GM19240 (cell line): ENCODE results near the gene PYROXD2.

ENCODE experiments used
- DNase-seq: peaks from one replicate; pipeline ENCODE4 v3.0.0; 2011; ENCODE audit warnings: low spot score; ENCODE audit not compliant: insufficient read length

PYROXD2 gene

DNA sequence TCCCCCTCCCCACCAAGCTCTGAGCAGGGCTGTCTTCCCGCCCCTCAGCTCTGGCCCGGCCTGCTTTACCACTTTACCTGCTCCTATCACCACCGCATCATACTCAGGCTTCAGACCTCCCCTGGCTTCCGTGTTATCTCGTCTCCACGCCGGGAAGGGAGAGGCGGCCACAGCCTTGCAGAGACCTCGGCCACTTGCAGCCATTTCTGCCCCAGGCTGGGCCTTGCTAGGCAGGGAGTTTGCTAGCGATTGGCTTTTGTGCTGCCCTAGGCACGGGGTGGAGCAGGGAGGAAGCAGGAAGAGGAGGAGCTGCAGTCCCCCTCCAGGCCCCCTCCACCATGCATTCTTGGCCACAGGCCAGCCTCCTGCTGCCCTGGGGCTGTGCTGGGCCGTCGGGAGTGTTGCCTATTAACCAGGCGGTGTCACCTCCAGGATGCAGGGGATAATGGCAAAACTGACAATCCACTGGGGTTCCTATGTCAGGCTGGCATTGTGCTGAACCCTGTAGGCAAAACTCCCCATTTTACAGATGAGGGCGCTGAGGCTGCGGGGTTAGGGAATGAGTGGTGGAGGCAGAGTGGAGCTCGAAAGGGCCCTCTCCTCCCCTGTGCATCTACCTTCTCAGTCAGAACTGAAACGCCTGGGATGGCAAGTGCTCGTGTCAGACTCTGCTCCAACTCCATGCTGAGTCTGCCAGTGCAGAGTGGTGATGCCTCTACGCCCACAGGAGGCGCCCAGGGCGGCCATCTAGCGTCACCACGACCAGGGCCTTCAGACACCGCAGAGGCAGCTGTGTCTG is at the start of gene PYROXD2:
Gene PYROXD2 (minus strand): TSS at position 251 of the 799 bp plus-strand sequence. CDS start 47 bp downstream, at position 204.
- no peak for DNase-seq

DNA sequence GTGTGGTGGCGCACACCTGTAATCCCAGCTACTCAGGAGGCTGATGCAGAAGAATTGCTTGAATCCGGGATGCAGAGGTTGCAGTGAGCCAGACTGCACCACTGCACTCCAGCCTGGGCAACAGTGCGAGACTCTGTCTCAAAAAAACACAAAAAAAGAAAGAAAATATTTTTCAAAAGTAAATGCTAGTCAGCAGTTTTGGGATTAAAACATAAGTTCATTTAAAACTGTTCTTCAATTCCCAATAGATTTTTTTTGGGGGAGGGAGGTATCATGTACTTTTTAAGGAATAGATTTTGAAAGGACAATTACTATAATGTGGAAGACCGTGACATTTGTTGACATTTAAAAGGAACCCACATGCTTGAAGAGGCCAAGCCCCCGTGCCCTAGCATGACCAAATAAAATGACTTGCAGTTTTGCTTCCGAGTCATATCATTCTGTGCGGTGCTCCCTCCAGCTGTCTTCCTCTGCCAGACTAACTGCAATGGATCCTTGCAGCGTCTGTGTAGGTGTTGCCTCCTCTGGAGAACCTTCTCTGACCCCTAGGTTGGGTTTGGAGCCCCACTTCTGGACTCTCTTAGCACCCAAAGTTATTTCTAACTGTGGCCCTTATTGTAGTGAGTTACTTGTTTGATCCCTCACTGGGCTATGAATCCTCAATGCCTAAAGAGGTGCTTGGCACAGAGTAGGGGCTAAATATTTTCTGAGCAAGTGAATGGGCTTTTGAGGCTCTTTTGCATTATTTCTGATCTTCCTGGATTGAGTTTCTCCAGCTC is 49.2 kb upstream of the PYROXD2 start:
- no peak for DNase-seq

DNA sequence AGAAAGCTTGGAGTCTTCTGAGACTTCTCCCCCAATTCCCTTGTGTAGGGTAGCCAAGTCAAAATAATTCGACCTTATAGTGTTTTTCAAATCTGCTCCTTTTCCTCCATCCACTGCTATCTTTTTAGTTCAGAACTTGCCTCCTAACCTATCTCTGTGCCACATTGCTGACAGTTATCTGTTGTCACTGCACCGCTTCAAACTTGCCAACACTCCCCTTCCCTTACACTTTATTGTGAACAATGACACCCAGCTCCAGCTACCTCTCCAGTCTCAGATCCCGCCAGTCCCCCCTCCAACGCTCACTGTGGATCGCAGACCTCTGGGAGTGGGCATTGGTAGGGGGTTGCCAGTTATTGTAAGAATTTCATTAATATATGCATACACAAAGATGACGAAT is 48.0 kb upstream of the PYROXD2 start:
- DNase-seq: no peak

DNA sequence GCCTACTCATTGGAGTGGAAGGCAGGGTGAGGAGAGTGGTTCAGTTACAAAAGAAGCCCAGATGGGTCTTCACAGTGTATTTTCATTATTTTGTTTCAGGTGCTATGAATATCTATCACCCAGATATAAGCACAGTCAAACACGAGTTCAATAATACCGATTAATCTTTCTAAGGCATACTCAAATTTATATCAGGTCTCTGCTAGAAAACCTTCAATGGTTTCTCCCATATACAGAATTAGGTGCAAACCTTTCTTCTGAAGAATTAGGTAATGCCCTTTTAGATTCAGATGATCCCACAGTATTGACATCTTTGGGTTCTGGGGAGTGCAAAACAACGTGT is 46.5 kb upstream of the PYROXD2 start:
- no peak for DNase-seq

DNA sequence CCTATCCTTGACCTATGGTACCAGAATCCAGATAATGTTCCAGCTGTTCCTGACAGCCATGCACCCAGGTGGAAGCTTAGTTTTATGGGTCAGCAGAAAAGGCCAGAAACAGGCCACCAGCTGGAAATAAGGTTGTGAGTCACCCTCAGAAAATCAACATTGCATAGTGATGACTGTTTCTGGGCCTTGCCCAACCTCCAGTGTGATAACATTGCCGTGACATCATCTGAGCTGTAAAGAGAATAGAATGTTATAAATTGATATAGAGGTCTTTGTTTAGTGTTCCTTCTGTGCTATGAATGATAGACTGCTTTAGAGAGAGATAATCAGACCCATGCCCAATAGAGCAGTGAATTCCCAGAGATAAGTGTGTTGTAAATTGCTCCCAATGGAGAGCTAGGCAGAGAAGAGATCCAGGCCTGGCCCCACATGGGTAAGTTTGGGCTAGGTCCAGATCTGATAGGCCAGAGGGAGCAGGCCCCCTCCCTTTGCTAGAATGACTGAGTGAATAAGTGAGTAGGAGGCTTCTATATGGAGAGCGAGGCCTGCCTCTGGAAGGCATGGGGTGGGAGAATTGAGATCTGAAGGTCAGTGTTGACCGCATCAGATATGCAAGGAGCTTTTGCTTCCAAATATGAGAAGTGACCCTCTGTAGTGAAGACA is 46.0 kb upstream of the PYROXD2 start:
- no peak for DNase-seq

DNA sequence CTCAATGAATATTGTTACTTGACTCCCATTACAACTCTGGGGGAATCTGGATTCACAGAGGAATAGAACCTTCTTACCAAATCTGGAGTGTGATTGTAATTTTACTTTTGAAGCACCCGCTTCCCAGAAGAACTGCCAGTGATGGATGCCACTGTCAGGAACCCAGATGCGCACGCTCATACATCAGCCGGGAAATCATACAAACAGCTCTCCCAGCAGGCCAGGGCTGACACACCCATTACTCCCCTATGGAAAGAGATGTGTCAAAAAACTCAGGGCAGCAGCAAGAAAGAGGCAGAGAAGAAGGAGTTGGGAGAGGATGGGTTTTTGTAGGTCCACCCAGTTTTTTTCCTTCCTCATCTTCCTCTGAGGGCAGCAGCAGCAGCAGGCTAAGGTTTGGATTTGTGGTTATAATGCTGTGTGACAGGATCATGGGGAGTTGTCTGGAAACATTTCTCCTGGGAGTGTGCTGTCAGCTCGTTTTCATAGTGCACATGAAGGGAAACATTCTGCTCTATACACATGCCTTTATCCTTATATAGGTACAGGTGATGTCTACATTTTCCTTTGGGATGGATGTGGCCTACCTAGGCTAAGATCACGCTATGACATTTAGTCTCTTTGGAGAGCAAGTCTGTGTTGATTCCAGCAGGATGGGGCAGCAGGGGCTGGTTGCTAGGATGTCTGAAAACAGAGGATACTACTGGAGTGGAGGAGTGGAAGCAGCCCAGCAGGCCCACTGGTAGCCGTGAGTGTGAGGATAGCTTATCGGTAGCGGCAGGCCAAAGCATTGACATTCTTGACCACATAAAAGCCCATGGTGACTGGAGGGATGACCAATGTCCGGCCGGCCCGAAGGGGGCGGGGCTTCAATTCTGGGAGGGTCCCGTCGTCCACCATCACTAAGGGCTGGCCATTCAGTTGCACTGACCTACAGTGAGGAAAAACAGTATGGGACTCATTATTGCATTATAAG is 44.1 kb upstream of the PYROXD2 start:
- DNase-seq: no peak

DNA sequence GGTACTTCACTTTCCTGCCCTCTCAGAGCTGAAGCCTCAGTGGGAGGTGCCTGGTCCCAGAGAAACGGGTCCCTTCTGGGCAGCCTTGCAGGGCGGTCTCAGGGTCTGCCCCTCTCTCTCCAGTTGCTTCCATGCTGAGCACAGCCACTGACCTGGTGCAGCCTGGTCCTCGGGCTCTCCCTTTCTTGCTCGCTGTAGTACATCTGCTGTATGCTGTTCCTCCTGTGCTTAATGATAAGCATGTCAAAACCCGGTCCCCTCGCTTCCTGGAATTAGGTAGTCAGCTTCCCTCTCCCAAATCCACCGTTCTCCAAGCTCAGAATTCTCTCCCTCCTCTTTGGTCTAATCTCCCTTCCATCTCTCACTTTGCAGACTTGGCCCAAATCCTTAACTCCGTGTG is 42.7 kb upstream of the PYROXD2 start:
- no peak for DNase-seq

DNA sequence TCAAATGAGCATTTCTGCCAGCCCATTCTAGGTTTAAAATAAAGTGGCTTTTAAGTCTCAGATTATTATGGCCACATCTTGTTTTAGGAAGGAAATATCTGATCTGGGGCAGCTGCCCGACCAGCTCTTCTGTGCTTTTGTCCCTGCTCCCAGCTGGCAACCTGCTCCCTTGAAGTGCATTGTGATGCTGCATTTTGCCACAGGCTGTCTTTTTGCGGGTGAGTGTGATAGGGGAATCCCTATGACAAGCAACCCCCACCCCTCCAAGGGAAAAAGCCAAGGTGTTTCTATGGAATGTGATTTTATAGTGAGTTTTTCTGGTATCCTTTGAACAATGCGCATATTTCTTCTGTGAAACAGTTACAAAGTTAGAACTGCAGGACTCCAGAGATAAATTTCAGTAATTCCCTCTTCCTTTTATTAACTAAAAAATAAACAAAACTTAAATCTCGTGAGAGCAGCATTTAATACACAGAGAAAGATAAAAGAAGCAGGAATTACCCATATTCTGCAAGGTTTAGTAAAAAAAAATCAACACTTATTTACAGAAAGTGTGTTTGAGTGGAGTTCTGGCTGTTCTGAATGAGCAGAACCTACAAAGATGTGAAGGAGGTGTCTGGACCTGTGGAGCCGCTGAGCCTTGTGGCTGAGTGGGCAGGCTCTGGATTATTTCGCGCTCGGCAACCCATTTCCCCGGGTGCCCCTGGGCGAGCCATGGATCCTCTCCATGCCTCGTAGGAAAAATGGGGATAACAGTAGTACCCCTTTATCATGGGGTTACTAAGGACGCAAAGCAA is 41.9 kb upstream of the PYROXD2 start:
- no peak for DNase-seq

DNA sequence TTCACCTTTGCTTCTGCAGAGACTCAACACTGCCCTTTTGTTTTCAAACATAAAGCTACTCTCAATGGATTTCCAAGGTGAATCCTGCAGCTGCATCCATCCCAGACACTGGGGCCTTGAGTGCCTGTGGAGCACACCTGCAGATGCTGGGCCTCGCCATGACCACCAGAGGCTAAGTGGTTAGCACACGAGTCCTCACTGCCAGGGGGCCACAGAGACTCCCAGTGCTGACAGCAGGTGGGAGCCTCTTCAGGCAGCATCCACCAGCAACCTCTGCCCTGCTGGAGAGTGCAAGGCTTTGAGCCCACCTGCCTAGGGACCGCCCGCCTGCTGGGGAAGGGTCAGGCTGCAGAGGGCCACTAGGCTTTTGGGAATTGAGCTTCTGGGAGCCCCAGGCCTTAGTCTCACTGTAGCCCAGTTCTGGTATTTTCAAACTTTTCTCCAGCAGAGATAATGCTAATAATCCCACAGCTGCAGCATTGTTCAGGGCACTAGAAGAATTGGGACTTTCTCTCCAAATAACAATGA is 41.1 kb upstream of the PYROXD2 start:
- DNase-seq: no peak

DNA sequence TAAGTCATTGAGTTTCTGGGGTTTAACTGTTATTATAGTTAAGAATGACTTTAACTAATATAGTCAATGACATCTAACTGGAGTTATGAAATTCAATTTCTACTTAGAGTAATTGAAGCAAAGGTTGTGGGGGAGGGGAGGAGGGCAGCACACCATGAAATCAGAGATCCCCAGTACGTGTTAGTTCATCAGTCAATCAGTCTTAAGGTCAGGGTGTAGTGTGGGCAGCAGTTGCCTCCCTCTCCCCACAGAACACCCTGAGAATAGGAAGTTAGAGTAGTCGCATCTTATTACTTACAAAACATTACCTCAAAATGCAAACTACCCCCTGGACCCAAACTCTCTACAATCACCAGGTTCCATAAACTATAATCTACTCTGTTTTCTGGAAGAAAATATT is 38.7 kb upstream of the PYROXD2 start:
- no peak for DNase-seq

DNA sequence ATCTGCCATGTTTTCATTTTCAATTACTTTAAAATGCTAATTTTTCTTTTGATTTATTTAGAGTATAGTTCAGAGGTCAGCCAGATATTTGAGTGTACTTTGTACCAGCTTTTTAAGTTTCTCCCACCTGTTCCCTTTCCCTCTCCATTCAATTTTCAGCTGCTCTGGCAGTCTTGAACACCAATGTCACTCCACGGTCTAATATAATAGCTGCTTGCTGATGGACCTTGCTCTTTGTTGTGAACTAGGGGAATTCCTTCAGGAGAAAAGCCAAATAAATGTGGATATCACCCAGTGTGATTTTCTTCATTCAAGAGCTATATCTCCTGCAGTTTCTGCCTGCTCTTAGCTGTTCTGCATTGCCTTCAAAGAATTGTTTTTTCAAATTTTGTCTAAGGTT is 35.6 kb upstream of the PYROXD2 start:
- DNase-seq: no peak

DNA sequence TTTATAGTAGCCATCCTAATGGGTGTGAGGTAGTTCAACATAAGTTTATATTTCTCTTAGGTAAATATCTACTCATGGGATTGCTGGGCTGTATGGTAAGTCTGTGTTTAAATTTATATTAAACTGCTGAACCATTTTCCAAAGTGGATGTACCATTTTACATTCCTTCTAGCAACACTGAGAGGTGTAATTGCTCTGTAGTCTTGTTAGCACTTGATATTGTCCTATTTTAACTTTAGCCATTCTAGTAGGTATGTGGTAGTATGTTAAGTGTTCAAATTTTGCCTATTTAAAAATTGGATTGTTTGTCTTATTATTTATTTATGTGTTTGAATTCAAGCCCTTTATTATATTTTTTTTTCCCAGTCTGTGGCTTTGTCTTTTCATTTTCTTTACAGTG is 34.3 kb upstream of the PYROXD2 start:
- DNase-seq: no peak

DNA sequence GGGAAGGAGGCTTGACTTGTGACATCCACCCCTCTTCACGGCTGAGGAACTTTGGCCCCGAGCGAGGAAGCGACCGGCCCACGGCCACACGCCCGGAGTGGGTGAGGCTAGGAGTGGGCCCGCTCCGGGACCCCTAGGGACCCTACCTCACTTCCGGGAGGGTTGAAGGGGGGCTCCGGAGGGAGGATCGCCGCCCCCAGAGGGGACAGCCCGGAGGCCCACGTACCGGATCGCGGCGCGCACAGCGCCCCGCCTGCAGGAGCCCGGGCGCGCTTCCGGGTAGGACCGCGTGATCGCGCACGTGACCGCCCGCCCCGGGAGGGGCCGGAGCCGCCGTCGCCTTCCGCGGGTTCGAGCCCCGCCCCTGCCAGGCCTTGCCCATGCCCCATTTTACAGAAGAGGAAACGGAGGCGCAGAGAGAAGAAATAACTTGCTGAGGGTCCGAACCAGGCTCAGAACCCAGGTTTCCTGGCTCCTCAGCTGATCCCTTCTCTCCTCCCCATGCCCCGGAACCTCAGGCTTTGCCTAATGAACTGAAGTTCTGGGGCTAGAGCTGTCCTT is 31.8 kb upstream of the PYROXD2 start, which contains the start of gene HPS1:
Gene HPS1 (minus strand): TSS at position 275 of the 561 bp plus-strand sequence. CDS start 3,695 bp downstream, outside the sequence.
- peak; percentile 87 for DNase-seq

DNA sequence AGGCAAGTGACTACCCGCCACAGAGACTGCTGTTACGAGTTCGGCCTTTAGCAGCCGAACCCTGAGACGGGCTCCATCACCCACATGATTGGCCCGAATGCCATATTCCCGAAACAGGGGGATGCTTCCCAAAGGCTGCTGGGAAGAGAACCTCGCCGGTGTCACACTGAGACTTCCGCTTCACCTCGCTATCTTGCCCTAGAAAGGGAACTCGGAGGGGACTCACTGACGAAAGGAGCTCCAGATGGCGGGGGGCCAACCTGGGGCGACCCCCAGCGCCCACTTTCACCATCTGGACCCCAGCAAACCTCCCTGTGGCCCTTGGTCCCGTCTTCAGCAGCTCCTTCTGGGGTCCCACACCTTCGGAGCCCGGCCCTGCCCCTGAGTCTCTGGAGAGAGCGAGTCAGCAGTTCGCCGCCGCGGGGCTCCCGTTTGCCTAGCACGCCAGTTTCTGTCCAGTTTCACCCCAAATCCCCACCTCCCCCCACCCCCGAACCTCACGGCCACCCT is 31.2 kb upstream of the PYROXD2 start:
- DNase-seq: no peak

DNA sequence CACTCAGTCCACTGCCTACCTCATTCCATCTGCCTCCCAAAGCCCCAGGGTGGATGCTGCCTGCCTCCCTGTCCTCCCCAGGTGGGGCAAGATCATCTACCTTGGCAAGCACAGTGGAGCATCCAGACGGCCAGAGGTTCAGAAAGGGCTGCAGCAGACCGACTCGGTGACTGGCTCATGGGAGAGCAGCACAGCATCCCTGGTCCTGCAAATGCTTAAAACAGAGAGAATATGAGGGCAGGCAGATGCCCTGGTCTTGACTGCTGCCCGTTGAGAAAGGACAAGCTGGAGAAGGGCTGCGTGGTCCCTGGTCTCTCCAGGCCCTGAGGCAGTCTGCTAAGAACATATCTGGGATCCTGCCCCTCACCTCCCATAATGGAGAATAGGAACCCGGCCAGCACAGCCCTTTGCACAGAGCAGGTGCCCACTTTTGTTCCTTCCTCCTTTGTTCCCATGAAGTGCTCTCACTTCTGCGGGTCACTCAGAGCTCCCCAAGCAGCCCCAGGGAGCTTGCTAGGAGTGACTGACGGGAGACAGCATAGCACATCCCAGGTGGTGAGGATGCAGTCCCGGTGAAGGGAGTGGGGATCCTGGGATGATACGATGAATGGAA is 30.3 kb upstream of the PYROXD2 start:
- no peak for DNase-seq

DNA sequence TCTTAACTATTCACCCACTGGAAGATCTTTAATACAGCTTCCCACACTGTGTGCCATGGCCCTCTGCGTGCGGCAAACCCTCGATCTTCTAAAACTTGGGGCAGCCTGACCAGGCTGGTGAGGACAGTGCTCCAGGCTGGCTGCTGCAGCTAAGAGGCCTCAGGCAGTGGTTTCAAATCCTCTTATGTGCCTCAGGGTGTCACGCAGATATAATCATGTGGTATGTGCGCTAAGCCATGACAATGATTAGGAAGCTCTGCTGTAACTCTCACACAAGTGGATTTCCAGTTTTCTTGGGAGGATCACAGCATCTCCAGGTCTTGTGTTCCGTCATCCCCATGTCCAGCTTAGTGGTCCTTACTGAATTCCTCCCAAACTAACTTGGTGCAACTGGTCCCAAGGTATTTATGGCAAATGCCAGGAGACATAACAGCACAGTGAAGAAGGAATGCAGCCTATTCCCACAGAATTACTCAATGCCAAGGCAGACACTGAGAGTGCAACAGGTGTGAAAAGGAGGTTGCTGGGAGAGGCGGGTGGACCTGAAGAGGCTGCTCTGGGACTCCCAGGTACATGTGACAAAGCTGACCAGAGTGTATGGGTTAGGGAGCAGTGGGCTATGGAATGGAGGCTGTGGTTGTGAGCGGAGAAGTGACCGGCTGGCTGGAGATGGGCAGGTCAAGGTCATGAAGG is 29.5 kb upstream of the PYROXD2 start:
- DNase-seq: no peak

DNA sequence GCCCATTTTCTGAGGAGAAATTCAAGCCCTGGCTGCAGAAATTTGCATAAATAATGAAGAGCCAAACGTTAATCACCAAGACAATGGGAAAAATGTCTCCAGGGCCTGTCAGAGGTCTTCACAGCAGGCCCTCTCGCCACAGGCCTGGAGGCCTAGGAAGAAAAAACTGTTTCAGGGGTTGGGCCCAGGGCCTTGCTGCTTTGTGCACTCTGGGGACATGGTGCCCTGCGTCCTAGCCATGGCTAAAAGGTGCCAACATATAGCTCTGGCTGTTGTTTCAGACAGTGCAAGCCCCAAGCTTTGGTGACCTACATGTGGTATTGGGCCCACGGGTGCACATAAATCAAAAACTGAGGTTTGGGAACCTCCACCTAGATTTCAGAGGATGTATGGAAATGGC is 23.7 kb upstream of the PYROXD2 start:
- no peak for DNase-seq

DNA sequence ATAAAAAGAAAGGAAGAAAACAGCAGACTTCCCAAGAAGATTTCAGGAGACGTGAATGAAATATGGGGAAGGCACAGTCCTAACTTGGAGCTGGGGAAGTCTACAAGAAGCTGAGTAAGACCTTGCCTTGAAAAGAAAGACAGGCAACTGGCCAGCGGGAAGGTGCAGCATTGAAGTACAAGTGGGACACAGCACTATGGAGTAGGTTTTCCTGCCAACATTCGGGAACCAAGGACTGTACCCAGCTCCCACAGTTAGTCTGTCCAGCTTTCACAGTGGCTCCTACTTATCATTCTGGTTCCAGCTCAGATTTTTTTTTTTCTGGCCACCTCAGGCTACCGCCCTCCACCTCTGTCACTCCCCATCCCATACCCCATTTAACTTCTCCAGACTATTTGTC is 21.7 kb upstream of the PYROXD2 start:
- DNase-seq: no peak
